GM12878 (cell line): ENCODE data around the gene PLEKHJ1. TPM values are rescaled to one million over a fixed set of nuclear protein-coding genes. Genes with fewer than 3 reads are reported as not detected.
A peak's percentile ranks its signal among the peaks of the same experiment; 100 is the strongest.

Experiments used
- CBFB ChIP-seq: IDR thresholded peaks from 2 replicates; pipeline ENCODE4 v1.6.1; 2016; ENCODE audit warnings: antibody characterized with exemption, low read depth
- CREB1 ChIP-seq: IDR thresholded peaks from 2 replicates; pipeline ENCODE4 v1.6.1; 2012; ENCODE audit warnings: low read depth, mild to moderate bottlenecking, inconsistent platforms
- ETV6 ChIP-seq, 2 experiments: fragments of 450-650 bp in 1 of 2; IDR thresholded peaks in 1 of 2; conservative IDR thresholded peaks in 1 of 2; 2 replicates each; pipeline ENCODE4 v1.6.1; 2014; ENCODE audit warnings: antibody characterized with exemption in 1 of 2, borderline replicate concordance in 1 of 2, low read depth in 1 of 2, mild to moderate bottlenecking in 1 of 2, moderate library complexity in 1 of 2
- EZH2 ChIP-seq: IDR thresholded peaks from 2 replicates; pipeline ENCODE4 v1.6.1; 2012; ENCODE audit warnings: low read depth, mild to moderate bottlenecking, control low read depth, inconsistent platforms, low read length, borderline replicate concordance; ENCODE audit not compliant: control insufficient read depth
- GABPA ChIP-seq: IDR thresholded peaks from 2 replicates; pipeline ENCODE4 v1.6.1; 2014; ENCODE audit warnings: antibody characterized with exemption, low read depth, mild to moderate bottlenecking, inconsistent platforms
- HDAC2 ChIP-seq: fragments of 200-600 bp; sonication (generic); IDR thresholded peaks from 2 replicates; pipeline ENCODE4 v1.6.1; 2017
- JUNB ChIP-seq: IDR thresholded peaks from 2 replicates; pipeline ENCODE4 v1.6.1; 2016; ENCODE audit warnings: antibody characterized with exemption, mild to moderate bottlenecking
- KDM1A ChIP-seq: fragments of 200-600 bp; sonication (generic); IDR thresholded peaks from 2 replicates; pipeline ENCODE4 v1.6.1; 2016; ENCODE audit warnings: borderline replicate concordance
- MYB ChIP-seq: fragments of 150-350 bp; IDR thresholded peaks from 2 replicates; pipeline ENCODE4 v1.6.1; 2014; ENCODE audit warnings: mild to moderate bottlenecking, low read depth, low read length, borderline replicate concordance
- NFXL1 ChIP-seq: fragments of 450-650 bp; IDR thresholded peaks from 2 replicates; pipeline ENCODE4 v1.6.1; 2017; ENCODE audit warnings: antibody characterized with exemption, mild to moderate bottlenecking, borderline replicate concordance
- NFYB ChIP-seq: IDR thresholded peaks from 2 replicates; pipeline ENCODE4 v1.6.1; 2011; ENCODE audit warnings: low read depth, mild to moderate bottlenecking, low read length, improper control_type of control experiment, moderate library complexity; ENCODE audit not compliant: insufficient read depth
- NR2C2 ChIP-seq: IDR thresholded peaks from 2 replicates; pipeline ENCODE4 v1.6.1; 2011; ENCODE audit warnings: borderline replicate concordance, low read depth; ENCODE audit not compliant: control insufficient read depth, insufficient read length
- POLR2AphosphoS2 ChIP-seq: IDR thresholded peaks from 2 replicates; pipeline ENCODE4 v1.6.1; 2011; ENCODE audit warnings: low read depth, mild to moderate bottlenecking, low read length, improper control_type of control experiment, moderate library complexity
- RBBP5 ChIP-seq: fragments of 200-600 bp; sonication (generic); conservative IDR thresholded peaks from 2 replicates; pipeline ENCODE4 v1.6.1; 2016
- SIX5 ChIP-seq: IDR thresholded peaks from 2 replicates; pipeline ENCODE4 v1.6.1; 2011; ENCODE audit warnings: mild to moderate bottlenecking, low read depth, low read length, moderate library complexity; ENCODE audit not compliant: severe bottlenecking
- SPI1 ChIP-seq: IDR thresholded peaks from 2 replicates; pipeline ENCODE4 v1.6.1; 2011; ENCODE audit warnings: low read depth, mild to moderate bottlenecking, low read length, moderate library complexity, borderline replicate concordance; ENCODE audit not compliant: insufficient read depth
- SUPT20H ChIP-seq: IDR thresholded peaks from 2 replicates; pipeline ENCODE4 v1.6.1; 2011; ENCODE audit warnings: low read depth, mild to moderate bottlenecking, low read length, moderate library complexity, borderline replicate concordance; ENCODE audit not compliant: control insufficient read depth
- TCF12 ChIP-seq: IDR thresholded peaks from 2 replicates; pipeline ENCODE4 v1.6.1; 2011; ENCODE audit warnings: low read depth, mild to moderate bottlenecking, low read length
- YBX1 ChIP-seq: fragments of 450-650 bp; IDR thresholded peaks from 2 replicates; pipeline ENCODE4 v1.6.1; 2016; ENCODE audit warnings: antibody characterized with exemption
- ZNF217 ChIP-seq: fragments of 450-650 bp; IDR thresholded peaks from 2 replicates; pipeline ENCODE4 v1.6.1; 2017; ENCODE audit warnings: antibody characterized with exemption, mild to moderate bottlenecking
- ZNF384 ChIP-seq: IDR thresholded peaks from 2 replicates; pipeline ENCODE4 v1.6.1; 2012; ENCODE audit warnings: low read depth, mild to moderate bottlenecking, low read length, improper control_type of control experiment, borderline replicate concordance
- ZNF592 ChIP-seq: fragments of 450-650 bp; IDR thresholded peaks from 2 replicates; pipeline ENCODE4 v1.6.1; 2017; ENCODE audit warnings: mild to moderate bottlenecking, moderate library complexity
- polyA plus RNA-seq, 11 experiments: library from polyadenylated mRNA; depleted of rRNA in 4 of 11; unstranded in 6 of 11; stranded (reverse) in 5 of 11; fragments of >200 nt; fragmentation: Nextera tagmentation in 4 of 11; fragmentation: Illumina TruSeq in 1 of 11; extraction: Ambion mirVana in 4 of 11; extraction: Trizol in 1 of 11; gene quantifications; 1 replicate in 1 of 11; 2 replicates in 10 of 11; pipeline versions ENCODE4 v1.2.1 to v1.2.3, GENCODE V29; 2011 to 2016; ENCODE audit warnings: inconsistent platforms in 2 of 11, missing spikeins in 2 of 11, low read depth in 1 of 11
- total RNA-seq, 4 experiments: library from RNA; depleted of rRNA in 3 of 4; stranded (reverse); fragments of >200 nt in 3 of 4; fragmentation: Illumina TruSeq in 1 of 4; extraction: Trizol in 1 of 4; gene quantifications; 2 replicates each; pipeline versions ENCODE4 v1.2.1 to v1.2.3, GENCODE V29; 2013 to 2021
- TF ChIP-seq, protein P1 (sequence below): IDR thresholded peaks from 2 replicates; pipeline ENCODE4 v1.6.1; 2011; ENCODE audit warnings: borderline replicate concordance, low read depth, mild to moderate bottlenecking, moderate library complexity, mixed read lengths, low read length; ENCODE audit not compliant: insufficient read depth; ENCODE audit errors: extremely low read length

PLEKHJ1 gene
- total and polyA plus RNA-seq, 10 of the 15 experiments (the other 5 are each of a cell fraction or from before 2014, with no cell fraction given): 1.3 to 133 (median 75.0) TPM

GRCh38 chr19:2273356-2274184 is 37.4 kb upstream of the PLEKHJ1 start (continued):
- TF ChIP-seq ZNF592 (peak; percentile 49; the same call in 1 of the 2 replicates), NR2C2 (no peak), SIX5 (peak; percentile 79), CBFB (no peak; the same call in 1 of the 2 replicates), ETV6 (conservative IDR thresholded peaks at IDR 0.05 in 1 of 2, IDR thresholded peaks at IDR 0.05 in 1 of 2; ENCODE audit: borderline replicate concordance in 1 of 2, low read depth in 1 of 2) (peak in 1 of 2 experiments; percentile 58; a peak in 1 of 4 replicates), EZH2 (no peak), SPI1 (no peak), NFYB (no peak), MYB (no peak), JUNB (no peak), GABPA (peak; percentile 95), KDM1A (no peak), ZNF217 (no peak), CREB1 (no peak; the same call in 1 of the 2 replicates), POLR2AphosphoS2 (peak; percentile 98), RBBP5 (no peak), SUPT20H (no peak), YBX1 (no peak), TCF12 (peak; percentile 58; the same call in 1 of the 2 replicates), NFXL1 (no peak), HDAC2 (no peak), ZNF384 (peak; percentile 18; the same call in 1 of the 2 replicates)
- TF ChIP-seq, protein P1, sequence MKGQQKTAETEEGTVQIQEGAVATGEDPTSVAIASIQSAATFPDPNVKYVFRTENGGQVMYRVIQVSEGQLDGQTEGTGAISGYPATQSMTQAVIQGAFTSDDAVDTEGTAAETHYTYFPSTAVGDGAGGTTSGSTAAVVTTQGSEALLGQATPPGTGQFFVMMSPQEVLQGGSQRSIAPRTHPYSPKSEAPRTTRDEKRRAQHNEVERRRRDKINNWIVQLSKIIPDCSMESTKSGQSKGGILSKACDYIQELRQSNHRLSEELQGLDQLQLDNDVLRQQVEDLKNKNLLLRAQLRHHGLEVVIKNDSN: no peak
